Transverse colon (tissue), 4 donors: ENCODE data around the gene STXBP1.

Experiments used
- POLR2A ChIP-seq: fragments of 450-650 bp; IDR thresholded peaks from one replicate; pipeline ENCODE4 v1.6.1; 2016; ENCODE audit warnings: antibody characterized with exemption, mild to moderate bottlenecking, moderate library complexity
- POLR2AphosphoS5 ChIP-seq, 3 donors: sonication (generic); formaldehyde crosslinking; IDR thresholded peaks; one replicate each; pipeline ENCODE4 v1.6.1; 2016; ENCODE audit warnings: antibody characterized with exemption in 3 of 3
- TF ChIP-seq, protein P1 (sequence below), 5 experiments: fragments of 200-600 bp in 3 of 5; fragments of 450-650 bp in 2 of 5; sonication (generic) in 3 of 5; IDR thresholded peaks; 1 replicate in 2 of 5; 2 replicates in 3 of 5; pipeline ENCODE4 v1.5.1; 2016 to 2017; ENCODE audit warnings: antibody characterized with exemption in 5 of 5, inconsistent platforms in 3 of 5, mild to moderate bottlenecking in 2 of 5, moderate library complexity in 1 of 5

- TF ChIP-seq, protein P1, sequence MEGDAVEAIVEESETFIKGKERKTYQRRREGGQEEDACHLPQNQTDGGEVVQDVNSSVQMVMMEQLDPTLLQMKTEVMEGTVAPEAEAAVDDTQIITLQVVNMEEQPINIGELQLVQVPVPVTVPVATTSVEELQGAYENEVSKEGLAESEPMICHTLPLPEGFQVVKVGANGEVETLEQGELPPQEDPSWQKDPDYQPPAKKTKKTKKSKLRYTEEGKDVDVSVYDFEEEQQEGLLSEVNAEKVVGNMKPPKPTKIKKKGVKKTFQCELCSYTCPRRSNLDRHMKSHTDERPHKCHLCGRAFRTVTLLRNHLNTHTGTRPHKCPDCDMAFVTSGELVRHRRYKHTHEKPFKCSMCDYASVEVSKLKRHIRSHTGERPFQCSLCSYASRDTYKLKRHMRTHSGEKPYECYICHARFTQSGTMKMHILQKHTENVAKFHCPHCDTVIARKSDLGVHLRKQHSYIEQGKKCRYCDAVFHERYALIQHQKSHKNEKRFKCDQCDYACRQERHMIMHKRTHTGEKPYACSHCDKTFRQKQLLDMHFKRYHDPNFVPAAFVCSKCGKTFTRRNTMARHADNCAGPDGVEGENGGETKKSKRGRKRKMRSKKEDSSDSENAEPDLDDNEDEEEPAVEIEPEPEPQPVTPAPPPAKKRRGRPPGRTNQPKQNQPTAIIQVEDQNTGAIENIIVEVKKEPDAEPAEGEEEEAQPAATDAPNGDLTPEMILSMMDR (IDR thresholded peaks at IDR 0.05), result no peak
- no peak for TF ChIP-seq POLR2A
- TF ChIP-seq POLR2AphosphoS5 (IDR thresholded peaks at IDR 0.05), result no peak
Measured at GRCh38 chr9:127658428-127658827, 46.4 kb downstream of the STXBP1 start.
